OCI-LY3 (cell line): ENCODE measurements around the gene SLC35D2.

Experiments used
- H2AFZ ChIP-seq: fragments of 200-600, 300-600 bp; shearing (Covaris generic); 2 replicates; pipeline ENCODE4 v1.6.0; 2014; ENCODE audit warnings: antibody characterized with exemption, low read depth, low read length
- H3K27ac ChIP-seq: fragments of 200-600, 300-600 bp; sonication (generic); 2 replicates; pipeline ENCODE4 v1.5.1; 2014; ENCODE audit warnings: mild to moderate bottlenecking, low read length, moderate library complexity, mixed read lengths
- H3K27me3 ChIP-seq: fragments of 200-600, 300-600 bp; sonication (generic); 2 replicates; pipeline ENCODE4 v1.6.1; 2014; ENCODE audit warnings: low read depth, low read length, mixed read lengths
- H3K36me3 ChIP-seq: fragments of 200-600, 300-600 bp; sonication (generic); replicated peaks from 2 replicates; pipeline ENCODE3; 2014; ENCODE audit warnings: low read depth, low read length, mixed read lengths
- H3K4me1 ChIP-seq: fragments of 300-600, 200-600 bp; sonication (generic); 2 replicates; pipeline ENCODE4 v1.6.1; 2014; ENCODE audit warnings: low read length, mixed read lengths
- H3K4me2 ChIP-seq: fragments of 200-600, 300-600 bp; sonication (generic); 2 replicates; pipeline ENCODE4 v1.6.1; 2014; ENCODE audit warnings: low read length, mixed read lengths
- H3K4me3 ChIP-seq: fragments of 300-600, 200-600 bp; sonication (generic); 2 replicates; pipeline ENCODE4 v1.5.1; 2014; ENCODE audit warnings: antibody characterized with exemption, mild to moderate bottlenecking, low read length, moderate library complexity
- H3K79me2 ChIP-seq: fragments of 300-600, 200-600 bp; shearing (Covaris generic); 2 replicates; pipeline ENCODE4 v1.6.1; 2014; ENCODE audit warnings: mild to moderate bottlenecking, low read length, mixed read lengths
- H3K9ac ChIP-seq: fragments of 300-600, 200-600 bp; shearing (Covaris generic); 2 replicates; pipeline ENCODE4 v1.6.0; 2014; ENCODE audit warnings: mild to moderate bottlenecking, low read length, moderate library complexity
- H3K9me3 ChIP-seq: fragments of 200-600, 300-600 bp; shearing (Covaris generic); 2 replicates; pipeline ENCODE4 v1.6.1; 2014; ENCODE audit warnings: low read length, mixed read lengths; ENCODE audit not compliant: insufficient read depth
- H4K20me1 ChIP-seq: fragments of 200-600, 300-600 bp; sonication (generic); 2 replicates; pipeline ENCODE4 v1.6.1; 2016; ENCODE audit warnings: low read length, mixed read lengths; ENCODE audit not compliant: insufficient read depth
- EZH2phosphoT487 ChIP-seq: fragments of 200-600 bp; shearing (Covaris generic); IDR thresholded peaks from 2 replicates; pipeline ENCODE4 v1.6.1; 2018; ENCODE audit warnings: antibody characterized with exemption, mixed run types, low read depth
- TF ChIP-seq, protein P1 (sequence below): fragments of 200-600, 300-600 bp; sonication (generic); IDR thresholded peaks from 2 replicates; pipeline ENCODE4 v1.5.1; 2014; ENCODE audit warnings: antibody characterized with exemption, low read length, low read depth

SLC35D2 gene

DNA sequence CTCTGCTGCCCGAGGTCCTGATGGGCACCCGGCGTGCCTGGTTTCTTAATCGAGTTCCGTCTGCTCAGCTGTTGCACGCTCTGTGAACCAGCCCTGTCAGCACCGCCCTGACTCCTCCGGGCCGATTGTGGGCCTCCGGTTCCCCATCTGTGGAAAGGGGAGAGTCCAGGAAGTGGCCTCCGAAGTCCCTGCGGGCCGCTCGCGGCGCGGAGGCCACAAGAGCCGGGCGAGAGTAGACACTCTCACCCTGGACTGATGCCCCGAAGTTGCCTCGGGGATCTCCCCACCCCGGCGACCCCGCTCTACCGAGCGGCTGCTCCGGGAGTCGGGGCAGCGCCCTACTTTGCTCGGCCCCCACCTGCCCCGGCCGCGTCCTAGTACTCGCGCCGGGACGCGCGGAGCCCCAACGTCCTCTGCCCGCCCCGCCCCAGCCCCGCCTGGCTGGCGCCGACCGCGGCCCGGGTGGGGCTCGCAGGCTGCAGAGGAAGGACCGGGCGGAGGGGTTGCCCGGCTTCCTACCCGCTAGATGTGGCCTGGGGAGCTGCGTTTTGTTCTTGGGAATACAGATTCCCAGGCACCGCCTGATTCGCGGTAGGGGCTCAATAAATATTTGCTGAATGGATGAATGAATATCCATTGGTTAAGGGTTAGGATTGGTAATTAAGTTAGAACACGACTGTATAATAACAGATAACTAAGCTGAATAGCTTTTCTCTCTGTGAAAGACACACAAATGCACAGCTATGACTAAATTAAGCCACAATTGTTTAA, 35.6 kb upstream of the SLC35D2 start:
- no peak for TF ChIP-seq EZH2phosphoT487
- TF ChIP-seq, protein P1, sequence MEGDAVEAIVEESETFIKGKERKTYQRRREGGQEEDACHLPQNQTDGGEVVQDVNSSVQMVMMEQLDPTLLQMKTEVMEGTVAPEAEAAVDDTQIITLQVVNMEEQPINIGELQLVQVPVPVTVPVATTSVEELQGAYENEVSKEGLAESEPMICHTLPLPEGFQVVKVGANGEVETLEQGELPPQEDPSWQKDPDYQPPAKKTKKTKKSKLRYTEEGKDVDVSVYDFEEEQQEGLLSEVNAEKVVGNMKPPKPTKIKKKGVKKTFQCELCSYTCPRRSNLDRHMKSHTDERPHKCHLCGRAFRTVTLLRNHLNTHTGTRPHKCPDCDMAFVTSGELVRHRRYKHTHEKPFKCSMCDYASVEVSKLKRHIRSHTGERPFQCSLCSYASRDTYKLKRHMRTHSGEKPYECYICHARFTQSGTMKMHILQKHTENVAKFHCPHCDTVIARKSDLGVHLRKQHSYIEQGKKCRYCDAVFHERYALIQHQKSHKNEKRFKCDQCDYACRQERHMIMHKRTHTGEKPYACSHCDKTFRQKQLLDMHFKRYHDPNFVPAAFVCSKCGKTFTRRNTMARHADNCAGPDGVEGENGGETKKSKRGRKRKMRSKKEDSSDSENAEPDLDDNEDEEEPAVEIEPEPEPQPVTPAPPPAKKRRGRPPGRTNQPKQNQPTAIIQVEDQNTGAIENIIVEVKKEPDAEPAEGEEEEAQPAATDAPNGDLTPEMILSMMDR: no peak
- Histone ChIP-seq H3K4me1 (peaks cover 39% of the 10 kb centered on the region), H3K9ac (peak overlapping the region; percentile 86), H3K36me3 (peaks cover 10% of the 10 kb centered on the region), H3K27me3 (no peaks in the 10 kb centered on the region), H3K4me3 (peak overlapping the region; percentile 89), H4K20me1 (peaks cover 24% of the 10 kb centered on the region), H3K4me2 (peak overlapping the region; percentile 89), H2AFZ (peak overlapping the region; percentile 44; the same call in 1 of the 2 replicates), H3K9me3 (no peaks in the 10 kb centered on the region), H3K79me2 (peaks cover 42% of the 10 kb centered on the region), H3K27ac (peak overlapping the region; percentile 97)

DNA sequence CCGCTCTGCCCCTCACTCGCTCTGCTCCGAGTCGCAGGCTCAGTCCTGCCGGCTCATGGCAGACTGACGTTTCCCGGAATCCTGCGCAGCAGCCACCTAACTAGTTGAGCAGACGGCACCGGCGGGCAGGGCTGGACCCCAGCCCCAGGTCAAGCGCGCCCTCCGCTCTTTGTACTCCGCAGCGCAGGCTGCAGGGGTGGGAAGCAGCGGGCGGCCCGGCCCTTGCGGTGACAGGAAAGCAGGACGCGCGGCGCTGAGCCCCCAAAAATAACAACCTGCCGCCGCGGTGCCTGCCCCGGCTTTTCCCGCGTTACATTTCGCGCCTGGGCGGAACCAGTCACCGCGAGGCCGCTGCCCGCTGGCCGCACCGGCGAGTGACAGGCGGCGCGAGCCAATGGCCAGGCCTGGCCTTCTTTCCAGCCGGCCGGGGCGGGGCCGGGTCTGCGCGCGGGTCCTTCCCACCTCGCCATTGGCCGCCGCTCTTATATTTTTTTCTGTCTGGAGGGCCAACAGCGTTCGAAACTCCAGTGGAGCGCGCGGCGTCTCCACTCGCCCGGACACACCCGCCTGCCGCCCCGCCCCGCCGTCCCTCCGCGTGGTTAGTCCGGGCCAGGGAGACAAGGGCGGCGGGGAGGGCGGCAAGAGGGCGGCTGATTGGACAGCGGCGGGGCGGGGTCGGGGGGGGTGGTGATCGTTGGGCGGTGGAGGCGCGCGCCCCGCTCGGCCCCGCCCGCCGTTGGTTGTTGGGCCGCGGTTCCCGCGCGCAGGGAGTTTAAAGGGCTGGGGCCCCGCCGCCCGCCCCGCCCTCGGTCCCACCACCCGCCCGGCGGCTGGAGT, 34.8 kb upstream of the SLC35D2 start, which contains the start of gene ZNF367:
Gene ZNF367 (minus strand): TSS at position 288 of the 837 bp plus-strand sequence. CDS start 338 bp downstream, outside the sequence.
- Histone ChIP-seq H3K27ac (peak within 1 kb of the TSS; percentile 97), H2AFZ (peak within 1 kb of the TSS; percentile 44; the same call in 1 of the 2 replicates), H3K4me2 (peak within 1 kb of the TSS; percentile 96), H3K36me3 (peaks cover 10% of the 10 kb centered on the region), H3K9ac (peak within 1 kb of the TSS; percentile 97), H3K27me3 (no peaks in the 10 kb centered on the region), H3K9me3 (no peaks in the 10 kb centered on the region), H4K20me1 (peaks cover 32% of the 10 kb centered on the region), H3K79me2 (peaks cover 50% of the 10 kb centered on the region), H3K4me1 (peaks cover 47% of the 10 kb centered on the region), H3K4me3 (peak within 1 kb of the TSS; percentile 89)
- TF ChIP-seq EZH2phosphoT487: no peak
- TF ChIP-seq, protein P1: no peak

DNA sequence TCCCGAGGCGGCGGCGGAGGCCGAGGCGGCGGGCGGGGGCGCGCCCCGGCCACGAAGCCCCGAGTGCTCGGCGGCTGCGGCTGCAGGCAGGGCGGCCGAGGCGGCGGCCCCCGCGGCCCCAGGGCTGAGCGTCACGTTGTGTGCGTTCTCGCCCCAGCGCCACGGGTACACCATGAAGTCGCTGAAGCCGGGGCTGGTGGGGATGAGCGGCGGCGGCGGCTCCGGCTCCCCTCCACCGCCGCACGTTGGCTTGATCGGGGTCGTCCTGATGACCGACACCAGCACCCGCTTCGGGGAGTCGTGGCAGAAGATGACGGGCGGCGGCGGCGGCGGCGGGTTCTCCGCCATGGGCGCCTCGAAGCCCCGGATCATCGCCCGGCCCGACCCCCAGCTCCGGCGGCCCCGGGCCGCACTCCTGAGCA, 34.2 kb upstream of the SLC35D2 start:
- H3K4me2 ChIP-seq: peak overlapping the region; percentile 73
- peak overlapping the region; percentile 89 for H3K4me3 ChIP-seq
- H4K20me1 ChIP-seq: peaks cover 38% of the 10 kb centered on the region
- no peaks in the 10 kb centered on the region for H3K9me3 ChIP-seq
- TF ChIP-seq, protein P1: no peak
- H3K27me3 ChIP-seq: no peaks in the 10 kb centered on the region
- no peak overlapping the region for H2AFZ ChIP-seq
- peaks cover 56% of the 10 kb centered on the region for H3K79me2 ChIP-seq
- H3K9ac ChIP-seq: peak overlapping the region; percentile 97
- peaks cover 10% of the 10 kb centered on the region for H3K36me3 ChIP-seq
- H3K27ac ChIP-seq: peak overlapping the region; percentile 97
- peaks cover 54% of the 10 kb centered on the region for H3K4me1 ChIP-seq
